ENCODE measurements around the gene CD93. TPM values are rescaled to one million over a fixed set of nuclear protein-coding genes. Genes with fewer than 3 reads are reported as not detected.

CD93 gene
- polyA plus RNA-seq, 1 experiment = 0.02 TPM

GRCh38 chr20:23122796-23123655 lies 36.9 kb upstream of the CD93 start:
- H3K9me3 ChIP-seq (ENCODE audit: control insufficient read depth, insufficient read depth, low read length) = no peaks in the 10 kb centered on the region; the same call in 1 of the 2 replicates
- no peak overlapping the region for H3K4me3 ChIP-seq (ENCODE audit: low read depth, low read length)
- no peak overlapping the region for H3K27ac ChIP-seq (ENCODE audit: low read depth, low read length)
- ChIA-PET POLR2A (no interaction called here), CTCF (no interaction called here)
- TF ChIP-seq CTCF (IDR thresholded peaks at IDR 0.05; ENCODE audit: low read depth, low read length) = no peak
- H3K27me3 ChIP-seq (ENCODE audit: control insufficient read depth, insufficient read depth, low read length) = no peaks in the 10 kb centered on the region
- no peak for DNase-seq (ENCODE audit: low read depth, low spot score)

- Histone ChIP-seq H3K27me3 (ENCODE audit: control insufficient read depth, insufficient read depth, low read length) (no peaks in the 10 kb centered on the region), H3K27ac (ENCODE audit: low read depth, low read length) (no peak overlapping the region), H3K4me3 (ENCODE audit: low read depth, low read length) (no peak overlapping the region), H3K9me3 (ENCODE audit: control insufficient read depth, insufficient read depth, low read length) (no peaks in the 10 kb centered on the region; the same call in 1 of the 2 replicates)
- ChIA-PET CTCF (no interaction called here), POLR2A (no interaction called here)
- no peak for DNase-seq (ENCODE audit: low read depth, low spot score)
- TF ChIP-seq CTCF (IDR thresholded peaks at IDR 0.05; ENCODE audit: low read depth, low read length) = no peak
Measured at GRCh38 chr20:23122321-23122720, 36.2 kb upstream of the CD93 start.

GRCh38 chr20:23121751-23122320 lies 35.7 kb upstream of the CD93 start:
- CTCF ChIA-PET = interaction anchor here (1.1 kb wide), 1 partner anchor 217 kb away, joined by 3 read pairs; no protein-coding TSS in a partner anchor
- TF ChIP-seq CTCF (IDR thresholded peaks at IDR 0.05; ENCODE audit: low read depth, low read length) = no peak
- POLR2A ChIA-PET = no interaction called here
- Histone ChIP-seq H3K27ac (ENCODE audit: low read depth, low read length) (no peak overlapping the region), H3K4me3 (ENCODE audit: low read depth, low read length) (no peak overlapping the region), H3K27me3 (ENCODE audit: control insufficient read depth, insufficient read depth, low read length) (no peaks in the 10 kb centered on the region), H3K9me3 (ENCODE audit: control insufficient read depth, insufficient read depth, low read length) (no peaks in the 10 kb centered on the region; the same call in 1 of the 2 replicates)
- no peak for DNase-seq (ENCODE audit: low read depth, low spot score)

GRCh38 chr20:23120936-23121750 lies 35.0 kb upstream of the CD93 start:
- TF ChIP-seq CTCF (IDR thresholded peaks at IDR 0.05; ENCODE audit: low read depth, low read length) = no peak
- H3K27ac ChIP-seq (ENCODE audit: low read depth, low read length) = no peak overlapping the region
- no peak for DNase-seq (ENCODE audit: low read depth, low spot score)
- CTCF ChIA-PET = interaction anchor here (1.1 kb wide), 1 partner anchor 218 kb away, joined by 3 read pairs; no protein-coding TSS in a partner anchor
- no peaks in the 10 kb centered on the region; the same call in 1 of the 2 replicates for H3K9me3 ChIP-seq (ENCODE audit: control insufficient read depth, insufficient read depth, low read length)
- POLR2A ChIA-PET = no interaction called here
- H3K27me3 ChIP-seq (ENCODE audit: control insufficient read depth, insufficient read depth, low read length) = no peaks in the 10 kb centered on the region
- no peak overlapping the region for H3K4me3 ChIP-seq (ENCODE audit: low read depth, low read length)
